ENCODE results near the gene ALS2CL.
A peak's percentile ranks its signal among the peaks of the same experiment; 100 is the strongest.

The ALS2CL gene

DNA sequence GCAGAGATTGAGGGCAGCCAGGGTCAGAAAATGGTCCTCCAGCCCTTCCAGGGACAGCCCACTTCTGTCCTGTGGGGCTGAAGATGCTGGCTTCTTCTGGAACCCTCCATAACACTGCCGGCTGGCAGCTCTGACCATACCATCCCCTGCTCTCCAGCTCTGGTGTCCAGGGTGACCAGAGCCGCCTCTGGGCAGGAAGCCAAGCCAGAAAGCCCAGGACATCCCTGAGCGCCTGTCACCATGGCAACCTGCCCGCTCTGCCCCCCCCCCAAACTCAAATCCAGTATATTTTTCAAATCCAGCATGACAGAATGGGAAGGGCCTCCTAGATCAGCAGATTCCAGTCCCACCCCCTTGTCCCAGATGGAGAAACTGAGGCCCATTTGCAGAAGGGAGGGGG lies 7.3 kb upstream of the ALS2CL start:
- H3K27me3 Mint-ChIP-seq = peaks cover 15% of the 10 kb centered on the region
- no peak overlapping the region for H3K4me3 Mint-ChIP-seq
- ATAC-seq = no peak
- no peaks in the 10 kb centered on the region for H3K9me3 Mint-ChIP-seq
- no peak overlapping the region for H3K27ac Mint-ChIP-seq
- no peaks in the 10 kb centered on the region for H3K36me3 Mint-ChIP-seq
- H3K4me1 Mint-ChIP-seq = peaks cover 4% of the 10 kb centered on the region

DNA sequence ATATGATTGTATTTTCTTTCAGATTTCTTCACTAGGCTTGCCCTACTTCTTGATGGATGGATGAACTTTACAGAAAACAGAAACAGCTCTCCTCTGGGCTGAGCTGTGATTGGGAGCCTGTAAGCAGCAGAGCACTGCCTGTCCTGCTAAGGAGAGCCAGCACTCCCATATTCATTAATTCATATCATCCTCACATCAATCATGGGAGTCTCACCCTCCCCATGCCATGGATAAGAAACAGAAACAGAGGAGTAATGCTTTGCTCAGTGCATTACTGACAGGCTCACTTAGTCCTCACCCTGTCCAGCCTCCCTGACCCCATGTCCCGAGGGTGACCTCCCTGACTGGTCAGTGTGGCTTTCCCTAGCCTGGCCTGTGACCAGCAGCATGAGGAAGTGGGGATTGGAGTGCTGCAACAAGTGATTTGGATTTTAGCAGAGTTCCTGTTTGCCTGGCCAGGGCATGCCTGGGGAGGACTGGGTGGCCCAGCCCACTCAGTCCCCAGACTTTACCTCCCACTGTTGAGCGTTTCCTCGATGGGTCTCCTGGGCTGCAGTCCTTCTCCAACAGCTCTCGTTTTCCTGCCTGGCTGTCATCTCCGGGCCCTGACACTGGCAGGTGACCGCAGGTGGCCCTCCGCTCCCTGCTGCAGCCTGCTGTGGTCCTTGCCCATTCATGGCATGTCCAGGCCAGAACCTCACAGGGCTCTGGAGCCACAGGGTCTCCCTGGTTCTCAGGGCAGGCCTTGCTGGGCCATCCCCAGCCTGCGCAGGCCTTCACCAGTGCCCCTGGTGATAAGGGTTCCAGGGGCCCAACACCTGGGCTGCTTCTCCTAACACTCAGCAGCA lies 6.4 kb upstream of the ALS2CL start:
- Mint-ChIP-seq H3K27me3 (peaks cover 13% of the 10 kb centered on the region), H3K9me3 (no peaks in the 10 kb centered on the region), H3K36me3 (no peaks in the 10 kb centered on the region), H3K27ac (no peak overlapping the region), H3K4me3 (no peak overlapping the region), H3K4me1 (peaks cover 13% of the 10 kb centered on the region)
- ATAC-seq = no peak

DNA sequence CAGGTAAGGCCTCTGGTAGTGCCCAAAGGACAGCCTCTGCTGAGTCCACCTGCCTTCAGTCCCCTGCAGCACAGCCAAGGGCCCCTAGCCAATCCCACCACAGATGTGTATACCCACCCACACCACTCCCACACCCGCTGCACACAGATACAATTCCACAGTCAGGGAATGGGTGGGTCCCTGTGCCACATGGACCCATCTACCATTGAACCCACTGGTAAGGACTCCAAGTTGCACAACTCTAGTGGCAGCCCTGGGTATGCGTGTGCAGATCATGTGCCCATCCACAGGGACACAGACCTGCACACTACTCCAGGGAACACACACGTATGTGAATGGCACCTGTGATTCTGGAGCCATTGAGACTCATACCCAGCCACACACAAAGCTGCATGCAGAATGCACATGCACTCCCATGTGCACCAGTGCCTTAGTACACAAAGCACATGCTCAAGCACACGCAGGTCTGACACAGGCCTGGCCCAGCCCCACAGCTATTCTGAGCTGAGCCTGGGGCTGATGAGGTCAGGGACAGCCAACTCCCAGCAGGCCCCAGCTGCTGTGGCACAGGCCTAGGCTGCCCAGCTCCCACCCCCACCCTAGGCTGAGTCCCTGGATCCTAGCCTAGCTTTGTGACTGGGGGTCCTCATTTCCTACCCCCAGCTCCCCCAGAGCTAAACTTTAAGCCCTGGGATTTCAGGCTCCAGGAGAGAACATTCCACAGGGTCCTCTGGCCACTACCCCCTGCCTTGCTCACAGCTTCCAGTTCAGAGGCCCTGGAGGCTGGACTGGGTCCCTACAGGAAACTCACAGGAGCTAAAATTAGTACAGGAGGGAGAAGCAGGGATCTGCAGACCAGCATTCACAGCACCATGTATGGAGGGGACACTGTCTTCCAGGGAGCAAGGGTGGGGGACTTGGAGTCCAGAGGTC lies 2.7 kb upstream of the ALS2CL start:
- ATAC-seq = no peak
- no peak overlapping the region for H3K27ac Mint-ChIP-seq
- no peak overlapping the region for H3K4me3 Mint-ChIP-seq
- peaks cover 40% of the 10 kb centered on the region for H3K4me1 Mint-ChIP-seq
- no peaks in the 10 kb centered on the region for H3K9me3 Mint-ChIP-seq
- peaks cover 10% of the 10 kb centered on the region for H3K27me3 Mint-ChIP-seq
- H3K36me3 Mint-ChIP-seq = no peaks in the 10 kb centered on the region

DNA sequence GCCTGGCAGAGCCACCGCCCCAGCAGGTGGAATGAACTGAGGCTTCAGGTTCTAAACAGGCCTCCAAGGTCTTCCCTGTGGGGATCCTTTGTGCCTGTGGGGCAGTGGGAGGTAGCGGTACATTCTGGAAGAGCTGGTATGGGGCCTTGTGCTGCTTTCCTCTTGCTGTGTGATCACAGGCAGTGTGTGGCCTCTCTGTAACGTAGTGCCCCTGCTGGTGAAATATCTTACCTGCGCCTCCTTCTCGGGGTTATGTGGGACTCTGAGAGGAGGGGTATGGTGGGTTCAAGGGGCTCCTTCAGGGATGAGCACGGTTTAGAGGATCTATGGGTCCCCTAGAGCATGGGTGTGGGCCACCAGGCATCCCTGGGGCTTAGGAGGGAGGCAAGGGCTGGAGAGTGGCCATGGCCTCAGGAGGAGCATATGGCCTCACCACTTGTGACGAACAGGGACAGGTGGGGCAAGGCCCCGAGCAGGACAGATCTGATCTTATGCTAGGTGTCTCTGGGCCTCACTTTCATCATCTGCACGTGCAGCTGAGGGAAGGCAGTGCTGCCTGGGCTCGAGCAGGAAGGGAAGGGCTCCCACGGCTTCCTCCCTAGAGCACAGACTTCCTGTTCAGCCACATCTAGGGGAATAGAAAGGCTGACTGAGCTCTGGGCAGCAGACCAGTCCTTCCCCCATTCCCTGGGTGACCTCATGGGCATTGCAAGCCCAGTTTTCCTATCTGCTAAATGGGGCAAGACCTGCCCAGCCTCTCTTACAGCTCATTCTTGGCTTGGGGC lies 1.9 kb upstream of the ALS2CL start:
- peaks cover 40% of the 10 kb centered on the region for H3K4me1 Mint-ChIP-seq

DNA sequence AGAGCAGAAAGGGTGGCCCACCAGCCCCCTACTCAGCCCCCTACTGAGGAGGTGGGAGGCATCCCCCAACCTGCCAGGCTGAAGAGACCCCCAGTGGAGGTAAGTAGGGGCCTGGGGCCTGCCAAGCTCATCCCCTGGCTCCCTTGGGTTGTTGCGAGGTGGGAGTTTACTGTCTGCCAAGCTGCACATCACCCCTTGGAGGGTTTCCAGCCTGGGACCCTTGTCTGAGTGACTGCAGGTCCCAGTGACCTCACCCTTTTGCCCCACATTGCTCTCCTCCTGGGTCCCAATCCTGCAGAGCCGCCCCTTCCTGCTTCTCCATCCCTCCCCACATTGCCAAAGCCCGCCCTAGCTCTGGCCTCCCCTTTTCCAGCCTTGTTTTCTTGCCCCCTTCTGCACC lies 1.0 kb upstream of the ALS2CL start:
- Mint-ChIP-seq H3K27ac (no peak overlapping the region), H3K4me3 (peak overlapping the region; percentile 19), H3K4me1 (peaks cover 40% of the 10 kb centered on the region), H3K27me3 (peaks cover 28% of the 10 kb centered on the region), H3K36me3 (no peaks in the 10 kb centered on the region), H3K9me3 (no peaks in the 10 kb centered on the region)
- ATAC-seq = no peak

More for the DNA sequence above, 1.9 kb upstream of the ALS2CL start:
- no peaks in the 10 kb centered on the region for H3K36me3 Mint-ChIP-seq
- H3K9me3 Mint-ChIP-seq = no peaks in the 10 kb centered on the region
- ATAC-seq = no peak
- H3K4me3 Mint-ChIP-seq = no peak overlapping the region
- H3K27ac Mint-ChIP-seq = peak overlapping the region; percentile 13
- peaks cover 19% of the 10 kb centered on the region for H3K27me3 Mint-ChIP-seq

DNA sequence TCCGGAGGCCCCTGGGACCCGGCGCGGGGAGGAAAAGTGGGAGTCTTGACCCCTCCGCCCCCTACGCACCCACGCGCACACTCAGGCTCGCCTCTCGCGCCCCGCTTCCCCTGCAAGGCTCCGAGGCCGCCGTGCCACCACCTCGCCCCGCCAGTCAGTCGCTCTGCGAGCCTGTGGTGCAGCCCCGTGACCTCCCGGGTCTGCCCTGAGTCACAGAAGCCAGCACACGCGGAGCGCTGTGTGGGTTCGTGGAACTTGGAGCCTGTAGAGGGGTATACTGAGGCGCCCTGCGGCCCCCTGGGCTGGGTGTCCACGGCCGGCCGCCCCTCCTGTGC lies 380 bp upstream of the ALS2CL start:
- Mint-ChIP-seq H3K4me1 (peaks cover 40% of the 10 kb centered on the region), H3K4me3 (peak overlapping the region; percentile 79), H3K9me3 (no peaks in the 10 kb centered on the region), H3K27me3 (peaks cover 34% of the 10 kb centered on the region), H3K27ac (no peak overlapping the region), H3K36me3 (no peaks in the 10 kb centered on the region)
- ATAC-seq = peak; percentile 61

DNA sequence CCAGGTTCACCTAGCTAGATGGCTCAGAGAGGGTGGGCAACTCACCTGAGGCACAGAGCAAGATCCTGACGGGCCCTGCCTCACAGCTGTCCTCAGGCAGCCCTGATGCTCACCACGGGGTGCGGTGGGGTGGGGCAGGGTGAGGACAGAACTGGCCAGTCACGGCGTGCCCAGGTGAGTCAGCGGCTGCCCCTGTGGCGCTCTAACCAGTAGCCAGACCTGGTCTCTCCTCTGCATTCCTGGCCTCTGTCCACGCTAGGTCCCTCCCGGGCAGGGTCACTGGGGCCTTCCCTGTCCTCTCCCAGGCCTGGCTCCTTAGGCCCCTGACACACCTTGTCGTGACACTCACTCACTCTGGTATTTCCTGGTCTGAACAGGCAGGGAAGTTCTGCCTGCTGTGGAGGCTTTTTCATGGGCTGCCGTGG lies 901 bp downstream of the ALS2CL start:
- peaks cover 36% of the 10 kb centered on the region for H3K27me3 Mint-ChIP-seq
- peak overlapping the region; percentile 64 for H3K27ac Mint-ChIP-seq
- no peak for ATAC-seq
- no peaks in the 10 kb centered on the region for H3K9me3 Mint-ChIP-seq
- no peaks in the 10 kb centered on the region for H3K36me3 Mint-ChIP-seq
- peak overlapping the region; percentile 79 for H3K4me3 Mint-ChIP-seq
- H3K4me1 Mint-ChIP-seq = peaks cover 40% of the 10 kb centered on the region

DNA sequence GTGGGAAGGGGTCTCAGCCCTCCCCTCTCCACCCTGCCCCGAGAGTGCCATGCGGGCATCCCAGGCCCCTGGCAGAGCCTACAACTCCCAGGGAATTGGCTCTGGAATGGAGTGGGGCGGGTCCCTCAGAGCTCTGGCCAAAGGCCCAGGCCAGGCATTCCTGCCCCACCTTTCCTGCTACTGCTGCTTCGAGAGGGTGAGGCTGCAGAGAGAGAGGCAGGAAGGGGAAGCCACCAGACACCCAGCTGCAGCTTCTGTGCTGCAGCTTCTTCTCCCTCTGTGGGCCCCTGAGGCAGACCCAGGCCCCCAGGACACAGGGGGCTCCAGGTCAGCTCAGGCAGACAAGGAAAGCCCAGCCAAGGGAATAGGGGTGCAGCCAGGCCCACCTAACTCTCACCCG lies 2.7 kb downstream of the ALS2CL start:
- H3K9me3 Mint-ChIP-seq = no peaks in the 10 kb centered on the region
- H3K4me3 Mint-ChIP-seq = no peak overlapping the region
- H3K4me1 Mint-ChIP-seq = peaks cover 36% of the 10 kb centered on the region
- H3K27me3 Mint-ChIP-seq = peaks cover 52% of the 10 kb centered on the region
- no peak overlapping the region for H3K27ac Mint-ChIP-seq
- no peaks in the 10 kb centered on the region for H3K36me3 Mint-ChIP-seq
- ATAC-seq = no peak

DNA sequence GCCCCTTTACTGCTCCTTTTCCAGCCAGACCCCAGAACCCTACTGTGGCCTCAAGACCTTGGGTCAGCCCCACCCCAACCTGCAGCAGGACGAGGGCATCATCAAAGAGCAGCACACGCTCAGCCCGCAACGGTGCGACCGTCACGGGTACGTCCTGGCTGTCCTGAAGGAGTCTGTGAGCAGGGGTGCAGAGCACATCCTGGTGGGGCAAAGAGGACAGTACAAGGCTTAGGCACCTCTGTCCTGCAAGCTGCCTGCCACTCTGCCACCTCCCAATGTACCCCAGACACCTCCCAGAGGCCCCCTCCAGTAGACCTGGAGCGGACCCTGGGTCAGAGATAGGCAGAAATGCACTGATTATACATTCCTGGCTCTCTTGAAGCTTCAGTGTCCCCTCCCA lies 8.0 kb downstream of the ALS2CL start:
- Mint-ChIP-seq H3K4me3 (no peak overlapping the region), H3K27ac (no peak overlapping the region), H3K9me3 (no peaks in the 10 kb centered on the region), H3K36me3 (no peaks in the 10 kb centered on the region), H3K4me1 (no peaks in the 10 kb centered on the region), H3K27me3 (peaks cover 43% of the 10 kb centered on the region)
- no peak for ATAC-seq

DNA sequence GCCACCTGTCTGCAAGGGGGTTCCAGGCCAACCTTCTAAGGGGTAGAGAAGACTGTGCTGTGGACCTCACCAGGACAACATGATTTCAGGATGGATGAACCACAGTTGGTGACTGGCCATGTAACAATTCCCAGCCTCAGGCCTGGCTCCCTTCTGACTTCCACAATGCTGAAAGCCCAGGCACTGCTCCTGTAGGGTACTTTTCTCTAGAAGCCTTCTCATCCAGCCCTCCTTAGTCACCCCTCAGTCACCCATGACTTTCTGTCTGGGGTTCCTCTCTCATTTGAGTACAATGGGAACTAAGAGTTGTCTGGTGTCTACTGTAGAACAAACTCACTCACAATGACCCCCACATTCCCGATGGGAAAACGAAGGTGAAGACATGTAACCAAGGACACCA lies 8.6 kb downstream of the ALS2CL start:
- Mint-ChIP-seq H3K4me1 (no peaks in the 10 kb centered on the region), H3K9me3 (no peaks in the 10 kb centered on the region), H3K36me3 (no peaks in the 10 kb centered on the region), H3K27me3 (peaks cover 37% of the 10 kb centered on the region), H3K4me3 (no peak overlapping the region), H3K27ac (no peak overlapping the region)
- no peak for ATAC-seq

DNA sequence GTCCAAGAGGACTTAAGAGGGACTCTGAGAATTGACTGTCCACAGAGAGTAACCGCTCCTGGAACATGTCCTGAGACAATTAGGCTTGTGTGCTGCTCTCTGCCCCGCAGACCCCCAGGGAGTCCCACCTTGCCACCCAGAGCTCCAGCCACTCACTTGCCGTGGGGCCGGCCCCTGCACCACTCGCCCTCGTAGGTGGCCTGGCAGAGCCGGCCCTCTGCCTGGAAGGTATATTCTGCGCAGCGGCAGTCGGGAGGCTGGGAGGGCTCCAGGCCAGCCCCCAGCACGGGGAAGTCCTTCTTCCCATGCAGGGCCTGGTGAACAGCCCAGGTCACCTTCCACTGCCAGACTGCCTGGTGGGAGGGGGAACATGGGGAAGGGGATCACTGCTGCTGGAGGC lies 10.5 kb downstream of the ALS2CL start:
- no peaks in the 10 kb centered on the region for H3K36me3 Mint-ChIP-seq
- no peaks in the 10 kb centered on the region for H3K4me1 Mint-ChIP-seq
- peaks cover 26% of the 10 kb centered on the region for H3K27me3 Mint-ChIP-seq
- no peaks in the 10 kb centered on the region for H3K9me3 Mint-ChIP-seq
- no peak overlapping the region for H3K27ac Mint-ChIP-seq
- H3K4me3 Mint-ChIP-seq = no peak overlapping the region
- no peak for ATAC-seq

DNA sequence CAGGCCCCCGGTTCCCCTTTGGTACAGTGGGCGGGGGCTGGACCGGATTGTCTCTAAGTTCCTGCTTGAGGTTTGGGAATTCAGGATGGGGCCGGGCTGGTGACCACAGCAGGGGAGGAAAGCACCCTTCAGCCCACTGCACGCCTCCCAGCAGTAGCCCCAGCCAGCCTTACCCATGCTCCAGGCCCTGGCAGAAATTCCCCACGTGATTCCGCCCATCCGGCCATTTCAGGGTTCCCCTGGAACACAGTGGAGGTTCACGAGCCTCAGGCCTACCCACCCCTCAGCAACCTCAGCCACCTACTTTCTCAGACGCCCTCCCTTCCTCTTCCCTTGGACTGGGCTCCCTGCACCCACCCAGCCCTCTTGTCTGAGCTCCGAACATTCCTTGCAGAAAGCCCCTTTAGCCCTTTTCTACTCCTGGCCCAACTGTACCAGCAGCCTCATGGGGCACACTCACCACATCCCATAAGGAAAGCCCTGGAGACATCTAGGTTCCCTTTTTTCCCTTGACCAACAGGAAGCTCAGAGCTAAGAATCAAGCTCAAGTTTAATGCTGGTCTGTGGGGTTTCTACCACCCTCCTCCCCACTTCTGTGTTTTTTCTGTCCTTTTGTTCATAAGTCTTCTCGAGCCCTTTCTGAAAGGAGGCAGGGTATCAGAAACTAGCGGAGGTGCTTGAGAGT lies 11.5 kb downstream of the ALS2CL start:
- no peaks in the 10 kb centered on the region for H3K9me3 Mint-ChIP-seq
- H3K27ac Mint-ChIP-seq = no peak overlapping the region
- no peaks in the 10 kb centered on the region for H3K36me3 Mint-ChIP-seq
- no peaks in the 10 kb centered on the region for H3K4me1 Mint-ChIP-seq
- no peak overlapping the region for H3K4me3 Mint-ChIP-seq
- peaks cover 20% of the 10 kb centered on the region for H3K27me3 Mint-ChIP-seq
- ATAC-seq = no peak

DNA sequence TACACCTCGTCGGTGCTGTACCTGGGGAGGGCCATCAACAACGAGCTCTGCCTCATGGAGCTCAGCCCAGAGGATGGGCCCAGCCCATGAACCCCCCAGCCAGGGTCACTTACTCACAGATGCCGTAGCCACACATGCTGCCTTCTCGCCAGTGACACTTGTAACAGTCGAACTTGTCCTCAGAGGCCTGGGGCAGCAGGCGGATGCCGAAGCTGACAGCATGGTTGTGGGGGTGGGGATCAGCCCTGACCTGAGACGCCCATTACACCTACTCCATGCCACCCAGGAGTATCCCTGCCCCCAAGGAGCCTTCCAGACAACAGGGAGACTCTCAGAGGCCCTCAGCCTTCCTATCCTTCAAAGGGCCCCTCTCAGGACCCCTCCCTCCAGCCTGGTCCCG lies 12.1 kb downstream of the ALS2CL start:
- Mint-ChIP-seq H3K9me3 (no peaks in the 10 kb centered on the region), H3K4me3 (no peak overlapping the region), H3K27ac (no peak overlapping the region), H3K27me3 (peaks cover 14% of the 10 kb centered on the region), H3K4me1 (no peaks in the 10 kb centered on the region), H3K36me3 (no peaks in the 10 kb centered on the region)
- ATAC-seq = no peak

DNA sequence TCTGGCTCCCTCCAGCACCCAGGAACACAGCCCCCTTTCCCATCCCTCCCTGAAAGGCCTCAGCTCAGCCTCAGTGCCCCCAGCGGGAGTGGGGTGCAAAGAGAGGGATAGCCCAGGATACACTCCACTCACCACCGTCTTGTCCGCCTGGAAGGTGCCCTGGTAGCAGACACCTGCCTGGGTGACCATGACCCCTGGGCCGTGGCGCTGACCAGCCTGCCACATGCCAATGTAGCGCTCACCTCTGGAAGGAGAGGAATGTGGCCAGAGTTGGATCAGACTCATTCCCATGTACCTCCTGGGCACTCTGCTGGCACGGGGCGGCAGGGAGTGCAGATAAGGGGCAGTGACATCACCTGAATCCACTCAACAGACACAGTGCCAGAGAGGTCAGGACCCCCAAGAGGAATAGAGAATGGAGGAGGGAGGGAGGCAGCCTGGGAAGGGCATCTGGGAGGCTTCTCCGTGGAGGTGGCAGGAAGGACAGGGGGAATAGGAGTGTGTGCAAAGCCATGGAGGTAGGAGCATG lies 13.1 kb downstream of the ALS2CL start:
- no peak overlapping the region for H3K27ac Mint-ChIP-seq
- H3K36me3 Mint-ChIP-seq = no peaks in the 10 kb centered on the region
- H3K4me3 Mint-ChIP-seq = no peak overlapping the region
- ATAC-seq = no peak
- H3K4me1 Mint-ChIP-seq = no peaks in the 10 kb centered on the region
- H3K9me3 Mint-ChIP-seq = no peaks in the 10 kb centered on the region
- peaks cover 5% of the 10 kb centered on the region for H3K27me3 Mint-ChIP-seq
